HepG2 (cell line): Measurements from ENCODE around the gene RGS11. TPM values are rescaled to one million over a fixed set of nuclear protein-coding genes. Genes with fewer than 3 reads are reported as not detected.

Experiments used
- ATAC-seq: fragments of 200-7000 bp; cut with Tn5 transposase; 3 replicates; pipeline ENCODE4 v1.9.1; 2020; ENCODE audit warnings: mild to moderate bottlenecking, moderate library complexity
- BruUV-seq: library from RNA; stranded (reverse); fragments of 400-500 nt; replicated peaks from 2 replicates; lab custom pipeline; 2021; lab: Mats Ljungman, UMichigan
- CTCF ChIA-PET: fragments of 300-600 bp; formaldehyde crosslinking; extraction: SDS; loops from one replicate; lab custom pipeline; 2021; ENCODE audit warnings: low total read pairs, inconsistent platforms, low intra/inter-chr PET ratio; lab: Yijun Ruan, JAX
- POLR2A ChIA-PET: fragments of 350-600 bp; sonication (Branson Sonifier 250); formaldehyde crosslinking; loops from one replicate; lab custom pipeline; 2020; ENCODE audit warnings: antibody characterized with exemption, inconsistent platforms; lab: Yijun Ruan, JAX
- DNase-seq: peaks from one replicate; pipeline ENCODE4 v3.0.0-alpha.2; 2015; ENCODE audit warnings: low spot score
- FAIRE-seq: peaks from 3 replicates; lab custom pipeline; 2011; peaks lifted over from hg19 to GRCh38; lab: Jason Lieb, UNC
- H2AFZ ChIP-seq: one replicate; pipeline ENCODE4 v1.6.1; 2011; ENCODE audit warnings: low read length, inconsistent platforms
- H3K27ac ChIP-seq: fragments of 300-600 bp; 3 replicates; pipeline ENCODE4 v1.8.0; 2011; ENCODE audit warnings: mixed run types, mild to moderate bottlenecking, mixed read lengths, low read length, inconsistent platforms; ENCODE audit not compliant: insufficient read depth; ENCODE audit errors: extremely low read length
- H3K27me3 ChIP-seq, 2 experiments: fragments of 200-600 bp in 1 of 2; 2 replicates in 1 of 2; 3 replicates in 1 of 2; pipeline versions ENCODE4 v1.6.0 to v1.8.0; 2011; ENCODE audit warnings: low read length in 2 of 2, mild to moderate bottlenecking in 2 of 2, moderate library complexity in 2 of 2, inconsistent platforms in 1 of 2; ENCODE audit not compliant: insufficient read depth in 2 of 2, control insufficient read depth in 1 of 2
- H3K36me3 ChIP-seq, 2 experiments: fragments of 200-600 bp in 1 of 2; replicated peaks in 1 of 2; 2 replicates in 1 of 2; 3 replicates in 1 of 2; pipeline versions ENCODE4 v1.5.1 to v1.8.0; 2011; ENCODE audit warnings: low read length in 2 of 2, inconsistent platforms in 1 of 2; ENCODE audit not compliant: insufficient read depth in 2 of 2, control insufficient read depth in 1 of 2
- H3K4me1 ChIP-seq: 2 replicates; pipeline ENCODE4 v1.5.1; 2012; ENCODE audit warnings: low read length, inconsistent platforms; ENCODE audit not compliant: insufficient read depth
- H3K4me2 ChIP-seq: 2 replicates; pipeline ENCODE4 v1.6.0; 2011; ENCODE audit warnings: low read depth, low read length, inconsistent platforms
- H3K4me3 ChIP-seq, 3 experiments: fragments of 200-600 bp in 1 of 3; sonication (generic), shearing (Covaris generic) in 1 of 3; replicated peaks in 1 of 3; 2 replicates each; pipeline ENCODE4 v1.5.1; 2011 to 2016; ENCODE audit warnings: low read length in 3 of 3, inconsistent platforms in 2 of 3, low read depth in 2 of 3, mild to moderate bottlenecking in 2 of 3, control low read depth in 1 of 3, mixed read lengths in 1 of 3; ENCODE audit not compliant: insufficient read depth in 1 of 3
- H3K79me2 ChIP-seq: one replicate; pipeline ENCODE4 v1.6.1; 2011; ENCODE audit warnings: low read length, inconsistent platforms; ENCODE audit not compliant: insufficient read depth
- H3K9ac ChIP-seq: 2 replicates; pipeline ENCODE4 v1.6.0; 2011; ENCODE audit warnings: mild to moderate bottlenecking, low read depth, low read length, inconsistent platforms; ENCODE audit not compliant: insufficient read depth
- H3K9me3 ChIP-seq: 2 replicates; pipeline ENCODE4 v1.5.1; 2012; ENCODE audit warnings: mild to moderate bottlenecking, low read length
- H4K20me1 ChIP-seq: 2 replicates; pipeline ENCODE4 v1.6.0; 2011; ENCODE audit warnings: inconsistent platforms, mild to moderate bottlenecking, low read length, moderate library complexity; ENCODE audit not compliant: insufficient read depth
- ELF3 ChIP-seq: IDR thresholded peaks from 2 replicates; pipeline ENCODE4 v1.6.1; 2016; ENCODE audit warnings: missing genetic modification reagents, missing compliant biosample characterization
- HIVEP1 ChIP-seq: sonication (generic); formaldehyde crosslinking; IDR thresholded peaks from 2 replicates; pipeline ENCODE4 v1.4.0; 2020; ENCODE audit warnings: mild to moderate bottlenecking, missing genetic modification reagents
- RFXANK ChIP-seq: IDR thresholded peaks from 2 replicates; pipeline ENCODE4 v1.6.1; 2016
- WGBS: methylation state at CpG from one replicate; pipeline ENCODE4 v1.1.6; 2017; ENCODE audit warnings: low lambda C conversion rate; 5-methylcytosine and 5-hydroxymethylcytosine counted together
- in situ Hi-C: cut with HindIII; loops from 2 replicates; pipeline ENCODE4 v1.10.0; 2017; ENCODE audit warnings: low pct_unique_long_range_greater_than_20kb; ENCODE audit not compliant: extremely low pct_ligation_motif_present
- intact Hi-C: fragments of 100-400 bp; cut with micrococcal nuclease; formaldehyde crosslinking; loops from one replicate; pipeline ENCODE4 v1.10.0; 2022; ENCODE audit not compliant: unreplicated experiment
- polyA plus RNA-seq, 8 experiments: library from polyadenylated mRNA; depleted of rRNA in 3 of 8; stranded (reverse) in 7 of 8; unstranded in 1 of 8; fragments of >200 nt; fragmentation: Illumina TruSeq in 4 of 8; extraction: Trizol in 4 of 8; gene quantifications; 2 replicates each; pipeline versions ENCODE4 v1.2.1 to v1.2.3, GENCODE V29; 2011 to 2016; ENCODE audit warnings: low read depth in 4 of 8, missing spikeins in 1 of 8, mixed read lengths in 1 of 8; ENCODE audit not compliant: insufficient read depth in 1 of 8
- total RNA-seq, 5 experiments: library from RNA; depleted of rRNA; stranded (reverse); fragments of >200 nt; fragmentation: Illumina TruSeq; extraction: Trizol; gene quantifications; 2 replicates each; pipeline ENCODE4 v1.2.3, GENCODE V29; 2016; ENCODE audit warnings: low read depth in 1 of 5
- TF ChIP-seq, protein P1 (sequence below): sonication (generic); formaldehyde crosslinking; IDR thresholded peaks from 2 replicates; pipeline ENCODE4 v1.4.0; 2020; ENCODE audit warnings: missing genetic modification reagents, borderline replicate concordance
- TF ChIP-seq, protein P2 (sequence below): sonication (generic); formaldehyde crosslinking; IDR thresholded peaks from 2 replicates; pipeline ENCODE4 v1.5.0; 2020; ENCODE audit warnings: mild to moderate bottlenecking, missing genetic modification reagents
- TF ChIP-seq, protein P3 (sequence below): sonication (generic); formaldehyde crosslinking; IDR thresholded peaks from 2 replicates; pipeline ENCODE4 v1.5.0; 2020; ENCODE audit warnings: missing genetic modification reagents
- TF ChIP-seq, protein P4 (sequence below): sonication (generic); formaldehyde crosslinking; IDR thresholded peaks from 2 replicates; pipeline ENCODE4 v1.8.1; 2023; ENCODE audit warnings: missing genetic modification reagents, mild to moderate bottlenecking, borderline replicate concordance

Gene RGS11
- total and polyA plus RNA-seq, 2 of the 13 experiments (the other 11 are each of a cell fraction or from before 2014, with no cell fraction given): 0.11 TPM; not detected in 1

DNA sequence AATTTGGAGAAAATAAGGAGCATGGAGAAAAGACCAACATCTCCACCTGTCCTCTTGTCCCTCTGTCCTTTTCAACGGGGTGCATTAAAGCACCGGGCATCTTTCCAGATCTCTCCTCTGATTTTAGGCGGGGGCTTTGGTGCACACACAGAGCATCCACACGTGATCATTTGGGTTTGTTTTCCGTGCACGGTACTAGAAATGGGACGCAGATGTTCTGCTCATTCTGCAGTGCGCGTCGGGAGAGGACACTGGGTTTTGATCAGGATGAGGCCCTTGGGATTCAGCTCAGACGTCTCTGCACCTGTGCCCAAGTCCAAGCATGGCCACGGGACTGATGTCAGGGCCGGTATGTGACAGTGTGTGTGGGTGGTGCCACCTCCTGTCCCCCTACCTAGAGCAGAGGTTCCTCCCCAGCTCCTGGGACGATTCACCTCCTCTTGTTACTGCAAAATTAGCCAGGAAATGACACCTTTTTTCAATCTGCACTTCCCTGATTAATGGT, 39.1 kb upstream of the RGS11 start:
- in situ Hi-C loops: no loop called here
- POLR2A ChIA-PET: no interaction called here
- no peak overlapping the region for H3K27ac ChIP-seq
- H3K9me3 ChIP-seq: no peaks in the 10 kb centered on the region
- no peak overlapping the region for H3K4me2 ChIP-seq
- no TSS peak for BruUV-seq
- no peak overlapping the region for H3K4me3 ChIP-seq
- peaks cover 26% of the 10 kb centered on the region; the same call in 1 of the 2 replicates for H4K20me1 ChIP-seq
- no peak overlapping the region for H2AFZ ChIP-seq
- H3K27me3 ChIP-seq: no peaks in the 10 kb centered on the region
- TF ChIP-seq ELF3 (CRISPR knock-in tag) (no peak), RFXANK (no peak), HIVEP1 (CRISPR knock-in tag) (no peak)
- TF ChIP-seq, protein P1, sequence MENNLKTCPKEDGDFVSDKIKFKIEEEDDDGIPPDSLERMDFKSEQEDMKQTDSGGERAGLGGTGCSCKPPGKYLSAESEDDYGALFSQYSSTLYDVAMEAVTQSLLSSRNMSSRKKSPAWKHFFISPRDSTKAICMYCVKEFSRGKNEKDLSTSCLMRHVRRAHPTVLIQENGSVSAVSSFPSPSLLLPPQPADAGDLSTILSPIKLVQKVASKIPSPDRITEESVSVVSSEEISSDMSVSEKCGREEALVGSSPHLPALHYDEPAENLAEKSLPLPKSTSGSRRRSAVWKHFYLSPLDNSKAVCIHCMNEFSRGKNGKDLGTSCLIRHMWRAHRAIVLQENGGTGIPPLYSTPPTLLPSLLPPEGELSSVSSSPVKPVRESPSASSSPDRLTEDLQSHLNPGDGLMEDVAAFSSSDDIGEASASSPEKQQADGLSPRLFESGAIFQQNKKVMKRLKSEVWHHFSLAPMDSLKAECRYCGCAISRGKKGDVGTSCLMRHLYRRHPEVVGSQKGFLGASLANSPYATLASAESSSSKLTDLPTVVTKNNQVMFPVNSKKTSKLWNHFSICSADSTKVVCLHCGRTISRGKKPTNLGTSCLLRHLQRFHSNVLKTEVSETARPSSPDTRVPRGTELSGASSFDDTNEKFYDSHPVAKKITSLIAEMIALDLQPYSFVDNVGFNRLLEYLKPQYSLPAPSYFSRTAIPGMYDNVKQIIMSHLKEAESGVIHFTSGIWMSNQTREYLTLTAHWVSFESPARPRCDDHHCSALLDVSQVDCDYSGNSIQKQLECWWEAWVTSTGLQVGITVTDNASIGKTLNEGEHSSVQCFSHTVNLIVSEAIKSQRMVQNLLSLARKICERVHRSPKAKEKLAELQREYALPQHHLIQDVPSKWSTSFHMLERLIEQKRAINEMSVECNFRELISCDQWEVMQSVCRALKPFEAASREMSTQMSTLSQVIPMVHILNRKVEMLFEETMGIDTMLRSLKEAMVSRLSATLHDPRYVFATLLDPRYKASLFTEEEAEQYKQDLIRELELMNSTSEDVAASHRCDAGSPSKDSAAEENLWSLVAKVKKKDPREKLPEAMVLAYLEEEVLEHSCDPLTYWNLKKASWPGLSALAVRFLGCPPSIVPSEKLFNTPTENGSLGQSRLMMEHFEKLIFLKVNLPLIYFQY (CRISPR knock-in tag): no peak
- TF ChIP-seq, protein P2, sequence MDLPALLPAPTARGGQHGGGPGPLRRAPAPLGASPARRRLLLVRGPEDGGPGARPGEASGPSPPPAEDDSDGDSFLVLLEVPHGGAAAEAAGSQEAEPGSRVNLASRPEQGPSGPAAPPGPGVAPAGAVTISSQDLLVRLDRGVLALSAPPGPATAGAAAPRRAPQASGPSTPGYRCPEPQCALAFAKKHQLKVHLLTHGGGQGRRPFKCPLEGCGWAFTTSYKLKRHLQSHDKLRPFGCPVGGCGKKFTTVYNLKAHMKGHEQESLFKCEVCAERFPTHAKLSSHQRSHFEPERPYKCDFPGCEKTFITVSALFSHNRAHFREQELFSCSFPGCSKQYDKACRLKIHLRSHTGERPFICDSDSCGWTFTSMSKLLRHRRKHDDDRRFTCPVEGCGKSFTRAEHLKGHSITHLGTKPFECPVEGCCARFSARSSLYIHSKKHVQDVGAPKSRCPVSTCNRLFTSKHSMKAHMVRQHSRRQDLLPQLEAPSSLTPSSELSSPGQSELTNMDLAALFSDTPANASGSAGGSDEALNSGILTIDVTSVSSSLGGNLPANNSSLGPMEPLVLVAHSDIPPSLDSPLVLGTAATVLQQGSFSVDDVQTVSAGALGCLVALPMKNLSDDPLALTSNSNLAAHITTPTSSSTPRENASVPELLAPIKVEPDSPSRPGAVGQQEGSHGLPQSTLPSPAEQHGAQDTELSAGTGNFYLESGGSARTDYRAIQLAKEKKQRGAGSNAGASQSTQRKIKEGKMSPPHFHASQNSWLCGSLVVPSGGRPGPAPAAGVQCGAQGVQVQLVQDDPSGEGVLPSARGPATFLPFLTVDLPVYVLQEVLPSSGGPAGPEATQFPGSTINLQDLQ (CRISPR knock-in tag): no peak
- TF ChIP-seq, protein P3, sequence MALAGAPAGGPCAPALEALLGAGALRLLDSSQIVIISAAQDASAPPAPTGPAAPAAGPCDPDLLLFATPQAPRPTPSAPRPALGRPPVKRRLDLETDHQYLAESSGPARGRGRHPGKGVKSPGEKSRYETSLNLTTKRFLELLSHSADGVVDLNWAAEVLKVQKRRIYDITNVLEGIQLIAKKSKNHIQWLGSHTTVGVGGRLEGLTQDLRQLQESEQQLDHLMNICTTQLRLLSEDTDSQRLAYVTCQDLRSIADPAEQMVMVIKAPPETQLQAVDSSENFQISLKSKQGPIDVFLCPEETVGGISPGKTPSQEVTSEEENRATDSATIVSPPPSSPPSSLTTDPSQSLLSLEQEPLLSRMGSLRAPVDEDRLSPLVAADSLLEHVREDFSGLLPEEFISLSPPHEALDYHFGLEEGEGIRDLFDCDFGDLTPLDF: no peak
- TF ChIP-seq, protein P4, sequence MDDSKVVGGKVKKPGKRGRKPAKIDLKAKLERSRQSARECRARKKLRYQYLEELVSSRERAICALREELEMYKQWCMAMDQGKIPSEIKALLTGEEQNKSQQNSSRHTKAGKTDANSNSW: no peak
- CTCF ChIA-PET: no interaction called here
- no peak overlapping the region for H3K9ac ChIP-seq
- intact Hi-C loops: no loop called here
- no peaks in the 10 kb centered on the region for H3K4me1 ChIP-seq
- ATAC-seq (no peak), DNase-seq (no peak), FAIRE-seq (no peak)
- WGBS: 93% methylated on average over 14 of the region's 14 CpGs
- peaks cover 29 to 61% of the 10 kb centered on the region in 2 experiments for H3K36me3 ChIP-seq
- peaks cover 44% of the 10 kb centered on the region for H3K79me2 ChIP-seq
